A549 (cell line): ENCODE data around the gene CHKA.

Experiments
- ATOH8 ChIP-seq: fragments of 250-450 bp; sonication (Bioruptor Pico); IDR thresholded peaks from 2 replicates; pipeline ENCODE4 v1.5.0; 2020; ENCODE audit warnings: low read depth, mild to moderate bottlenecking, moderate library complexity
- CTCF ChIP-seq: fragments of >200 bp; sonication (Bioruptor Twin); formaldehyde crosslinking; IDR thresholded peaks from 3 replicates; pipeline ENCODE4 v1.5.1; 2016
- JUN ChIP-seq, 2 experiments: fragments of >200 bp; sonication (Bioruptor Twin); formaldehyde crosslinking; IDR thresholded peaks; 2 replicates in 1 of 2; 3 replicates in 1 of 2; pipeline ENCODE4 v1.6.1; 2016 to 2017

- TF ChIP-seq CTCF = no peak
- TF ChIP-seq ATOH8 (CRISPR knock-in tag) = no peak
- no peak for TF ChIP-seq JUN (IDR thresholded peaks at IDR 0.05)
These were observed 27.7 kb upstream of the CHKA start for GRCh38 chr11:68148879-68149278.
